Measurements from ENCODE around the gene FAM210B. TPM values are rescaled to one million over a fixed set of nuclear protein-coding genes. Genes with fewer than 3 reads are reported as not detected.

FAM210B gene
- total RNA-seq, 2 experiments from 2014 or later, result 7.5 to 8.2 TPM

DNA sequence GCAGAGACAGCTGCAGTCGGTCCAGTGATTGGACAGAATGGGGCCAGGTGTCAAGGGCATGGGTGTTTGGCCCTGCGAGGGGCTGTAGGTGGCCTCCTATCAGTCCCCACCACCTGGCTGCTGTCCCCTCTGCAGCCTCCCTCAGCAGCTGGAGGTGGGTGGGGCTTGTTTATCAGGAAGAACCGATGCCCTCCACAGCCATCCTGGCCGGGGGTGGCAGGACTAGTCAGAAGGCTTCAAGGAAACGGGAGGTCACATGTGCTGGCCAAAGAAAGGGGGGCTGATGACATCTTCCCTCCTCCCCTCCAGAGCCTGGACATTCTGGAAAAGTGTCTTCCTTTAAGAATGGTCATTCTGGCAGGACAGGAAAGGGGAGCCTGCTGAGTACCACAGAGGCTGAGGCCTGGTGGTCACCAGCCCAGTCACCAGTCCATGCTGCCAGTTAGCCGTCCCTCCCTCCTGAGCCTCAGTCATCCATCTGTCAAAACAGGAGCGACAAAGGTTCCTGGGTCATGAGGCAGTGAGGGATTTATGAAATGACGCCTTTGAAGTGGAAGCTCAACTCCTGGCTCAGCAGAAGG is 4.1 kb downstream of the FAM210B start:
- CTCF ChIA-PET, result interaction anchor here (0.6 kb wide), 1 partner anchor 1049 kb away, joined by 4 read pairs; no protein-coding TSS in a partner anchor
- no peaks in the 10 kb centered on the region for H3K27me3 Mint-ChIP-seq (ENCODE audit: low read depth)
- H3K27ac Mint-ChIP-seq, result no peak overlapping the region
- no peak overlapping the region for H3K4me3 Mint-ChIP-seq
- no peaks in the 10 kb centered on the region for H3K9me3 Mint-ChIP-seq
- peaks cover 16% of the 10 kb centered on the region for H3K4me1 Mint-ChIP-seq (ENCODE audit: low read depth)
- peaks cover 6% of the 10 kb centered on the region for H3K36me3 Mint-ChIP-seq (ENCODE audit: low read depth)
- intact Hi-C loops (cut with micrococcal nuclease), result no loop called here
- no peak for DNase-seq

DNA sequence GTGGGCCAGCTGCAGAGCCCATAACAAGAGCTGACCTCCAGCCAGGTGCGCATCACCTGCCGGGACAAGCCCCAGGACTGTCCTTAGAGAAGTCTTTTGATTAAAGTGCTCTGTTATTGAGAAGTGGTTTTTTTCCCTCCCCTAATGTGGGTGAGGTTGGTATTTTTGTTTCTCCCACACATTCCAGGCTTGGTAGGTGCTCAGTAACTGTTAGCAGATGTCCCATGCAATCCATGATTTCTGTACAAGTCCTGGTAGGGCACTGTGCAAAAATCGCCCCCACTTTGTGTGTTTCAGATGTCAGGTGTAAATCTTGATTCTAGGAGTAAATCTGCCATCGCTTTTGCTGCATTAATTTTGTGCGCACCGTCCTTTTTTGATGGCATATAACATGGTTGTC is 4.7 kb downstream of the FAM210B start:
- Mint-ChIP-seq H3K27me3 (ENCODE audit: low read depth) (no peaks in the 10 kb centered on the region), H3K36me3 (ENCODE audit: low read depth) (peaks cover 6% of the 10 kb centered on the region), H3K4me3 (no peak overlapping the region), H3K4me1 (ENCODE audit: low read depth) (peaks cover 16% of the 10 kb centered on the region), H3K27ac (no peak overlapping the region), H3K9me3 (no peaks in the 10 kb centered on the region)
- intact Hi-C loops (cut with micrococcal nuclease), result no loop called here
- no peak for DNase-seq
- CTCF ChIA-PET, result interaction anchor here (1.1 kb wide), 1 partner anchor 20 kb away, joined by 3 read pairs; no protein-coding TSS in a partner anchor

DNA sequence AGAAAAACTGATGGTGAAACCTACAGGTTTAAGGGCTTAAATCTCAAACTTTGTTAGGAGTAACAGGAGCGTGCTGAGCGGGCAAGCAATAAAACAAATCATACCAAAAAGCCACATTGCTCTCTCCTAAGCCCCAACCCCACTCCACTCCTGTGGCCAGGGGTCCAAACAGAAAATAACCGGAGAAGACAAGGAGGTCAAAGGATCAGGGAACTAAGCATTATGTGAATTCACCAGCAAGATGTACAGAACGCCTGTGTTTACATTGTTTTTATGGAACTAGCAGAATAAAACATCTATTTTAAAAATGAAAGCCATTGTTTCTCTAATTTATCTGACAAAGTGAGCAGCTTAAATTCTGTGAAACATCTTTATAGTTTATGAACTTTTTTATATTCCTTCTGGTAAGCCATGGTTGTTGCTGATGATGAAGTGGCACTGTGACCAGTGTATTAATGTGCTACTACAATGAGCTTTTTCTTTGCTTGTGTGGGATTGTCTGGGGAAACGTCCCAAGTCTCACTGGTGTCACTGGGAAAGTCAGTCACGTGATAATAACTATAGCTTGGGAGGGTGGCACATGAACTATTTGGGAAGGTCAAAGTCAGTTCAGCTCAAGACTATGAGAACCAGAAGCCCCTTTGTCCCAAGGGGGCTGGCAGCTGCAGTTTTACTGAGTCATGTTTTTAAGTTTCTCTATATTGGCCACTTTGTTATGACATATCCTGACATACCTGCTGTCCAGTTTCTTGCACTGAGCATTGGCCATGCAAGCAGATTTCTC is 9.8 kb downstream of the FAM210B start:
- intact Hi-C loops (cut with micrococcal nuclease), result no loop called here
- peaks cover 35% of the 10 kb centered on the region for H3K36me3 Mint-ChIP-seq (ENCODE audit: low read depth)
- H3K9me3 Mint-ChIP-seq, result no peaks in the 10 kb centered on the region
- no peak overlapping the region for H3K4me3 Mint-ChIP-seq
- H3K27me3 Mint-ChIP-seq (ENCODE audit: low read depth), result no peaks in the 10 kb centered on the region
- H3K27ac Mint-ChIP-seq, result no peak overlapping the region
- peaks cover 4% of the 10 kb centered on the region for H3K4me1 Mint-ChIP-seq (ENCODE audit: low read depth)
- CTCF ChIA-PET, result no interaction called here
- DNase-seq, result no peak

DNA sequence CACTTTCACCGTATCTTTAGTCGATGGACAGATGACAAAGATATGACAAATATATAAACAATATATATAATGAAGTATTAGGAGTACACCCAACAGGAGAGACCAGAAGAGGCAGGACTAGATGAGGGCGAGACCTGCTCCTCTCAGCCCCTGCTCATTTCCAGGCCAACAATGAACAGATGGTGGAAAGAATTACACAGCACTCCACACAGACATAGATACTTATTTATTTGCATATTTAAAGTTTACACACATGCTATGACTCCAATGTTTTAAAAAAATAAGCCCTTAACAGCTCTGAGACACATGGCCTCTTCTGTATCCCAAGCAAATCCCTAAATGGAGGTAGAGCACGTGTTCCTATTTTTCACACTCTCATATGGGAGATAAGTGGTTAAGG is 10.4 kb downstream of the FAM210B start:
- Mint-ChIP-seq H3K36me3 (ENCODE audit: low read depth) (peaks cover 37% of the 10 kb centered on the region), H3K27ac (no peak overlapping the region), H3K4me3 (no peak overlapping the region), H3K27me3 (ENCODE audit: low read depth) (no peaks in the 10 kb centered on the region), H3K9me3 (no peaks in the 10 kb centered on the region), H3K4me1 (ENCODE audit: low read depth) (peaks cover 4% of the 10 kb centered on the region)
- intact Hi-C loops (cut with micrococcal nuclease), result no loop called here
- no peak for DNase-seq
- CTCF ChIA-PET, result no interaction called here

DNA sequence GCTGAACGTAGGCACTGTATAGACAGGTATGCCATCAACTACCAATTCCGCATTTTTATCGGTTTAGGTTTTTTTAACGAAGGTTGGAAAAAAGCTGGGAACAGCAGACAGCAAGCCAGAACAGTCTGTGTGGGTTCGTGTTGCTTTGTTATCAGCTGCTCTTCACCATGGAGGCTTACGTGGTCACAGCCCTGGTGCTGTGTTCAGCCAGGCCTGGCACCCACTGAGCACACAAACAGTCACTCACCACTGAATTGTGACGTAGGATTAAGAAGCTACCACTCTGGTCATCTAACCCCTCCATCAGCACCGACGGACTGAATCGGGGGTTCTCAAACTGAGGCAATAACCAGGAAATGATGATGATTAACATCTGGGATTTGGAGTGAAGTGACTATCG is 13.2 kb downstream of the FAM210B start:
- H3K4me1 Mint-ChIP-seq (ENCODE audit: low read depth), result peaks cover 6% of the 10 kb centered on the region
- H3K9me3 Mint-ChIP-seq, result no peaks in the 10 kb centered on the region
- intact Hi-C loops (cut with micrococcal nuclease), result no loop called here
- H3K4me3 Mint-ChIP-seq, result no peak overlapping the region
- H3K27me3 Mint-ChIP-seq (ENCODE audit: low read depth), result no peaks in the 10 kb centered on the region
- DNase-seq, result no peak
- no peak overlapping the region for H3K27ac Mint-ChIP-seq
- CTCF ChIA-PET, result interaction anchor here (0.8 kb wide), 1 partner anchor 19 kb away, joined by 5 read pairs; no protein-coding TSS in a partner anchor
- H3K36me3 Mint-ChIP-seq (ENCODE audit: low read depth), result peaks cover 42% of the 10 kb centered on the region

DNA sequence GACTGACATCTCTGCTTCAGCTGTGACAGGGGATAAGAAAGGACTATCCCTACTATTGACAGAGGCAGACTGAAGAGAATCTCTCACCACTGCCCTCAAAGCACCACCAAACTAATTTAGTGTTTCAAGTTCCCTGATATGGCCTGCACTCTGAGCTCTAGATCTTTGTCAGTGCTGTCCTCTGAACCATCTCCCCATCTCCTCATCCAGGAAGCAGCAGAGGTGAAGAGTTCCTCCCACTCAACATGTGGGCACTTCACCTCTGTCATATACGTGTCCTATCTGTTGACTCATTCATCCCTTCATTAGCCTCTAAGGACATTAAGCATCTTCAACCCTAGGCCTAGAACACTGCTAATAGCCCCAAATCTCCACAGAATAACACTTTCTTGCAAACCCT is 14.1 kb downstream of the FAM210B start:
- Mint-ChIP-seq H3K4me1 (ENCODE audit: low read depth) (peaks cover 6% of the 10 kb centered on the region), H3K27me3 (ENCODE audit: low read depth) (no peaks in the 10 kb centered on the region), H3K27ac (no peak overlapping the region), H3K36me3 (ENCODE audit: low read depth) (peaks cover 49% of the 10 kb centered on the region), H3K4me3 (no peak overlapping the region), H3K9me3 (no peaks in the 10 kb centered on the region)
- intact Hi-C loops (cut with micrococcal nuclease), result no loop called here
- CTCF ChIA-PET, result interaction anchor here (0.8 kb wide), 1 partner anchor 20 kb away, joined by 5 read pairs; no protein-coding TSS in a partner anchor
- DNase-seq, result no peak

DNA sequence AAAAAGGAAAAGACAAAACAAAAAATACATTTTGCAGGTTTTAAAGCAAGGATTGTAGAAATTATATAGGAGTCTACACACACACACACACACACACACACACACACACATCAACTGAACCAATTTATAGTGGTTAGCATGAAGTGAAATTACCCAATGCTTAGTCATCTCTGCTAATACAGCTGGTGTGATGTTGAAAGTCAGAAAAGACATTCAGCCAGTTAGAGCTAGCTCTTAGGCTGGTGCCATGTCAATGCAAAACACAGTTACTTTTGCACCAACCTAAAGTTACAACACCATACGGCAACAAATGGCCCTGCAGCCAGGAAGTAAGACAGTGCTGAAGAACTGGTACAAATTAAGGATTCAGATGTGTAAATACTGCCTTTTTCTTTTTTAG is 15.2 kb downstream of the FAM210B start:
- Mint-ChIP-seq H3K27ac (no peak overlapping the region), H3K4me3 (no peak overlapping the region), H3K36me3 (ENCODE audit: low read depth) (peaks cover 58% of the 10 kb centered on the region), H3K4me1 (ENCODE audit: low read depth) (peaks cover 6% of the 10 kb centered on the region), H3K9me3 (no peaks in the 10 kb centered on the region), H3K27me3 (ENCODE audit: low read depth) (no peaks in the 10 kb centered on the region)
- CTCF ChIA-PET, result no interaction called here
- intact Hi-C loops (cut with micrococcal nuclease), result no loop called here
- DNase-seq, result peak; percentile 14

DNA sequence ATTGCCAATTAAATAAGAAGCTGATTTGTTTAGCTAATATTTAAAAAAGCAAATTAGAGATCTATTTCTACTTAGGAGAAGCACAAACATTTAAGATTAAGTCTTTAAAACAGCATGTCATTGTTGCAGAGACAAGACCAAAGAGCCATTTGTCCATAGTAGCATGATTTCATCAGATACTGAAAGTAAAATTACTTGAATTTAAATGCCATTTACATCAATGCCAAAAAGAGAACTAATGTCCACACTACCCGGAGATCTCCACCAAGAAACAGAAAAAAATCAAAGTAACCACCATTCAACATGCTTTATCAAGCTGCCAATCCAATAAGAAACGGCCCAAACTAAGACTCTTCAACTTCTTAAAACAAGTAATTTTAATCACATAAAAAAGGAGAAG is 17.6 kb downstream of the FAM210B start:
- CTCF ChIA-PET, result interaction anchor here (0.6 kb wide), 1 partner anchor 69 kb away, joined by 5 read pairs; no protein-coding TSS in a partner anchor
- intact Hi-C loops (cut with micrococcal nuclease), result no loop called here
- H3K36me3 Mint-ChIP-seq (ENCODE audit: low read depth), result peaks cover 55% of the 10 kb centered on the region

DNA sequence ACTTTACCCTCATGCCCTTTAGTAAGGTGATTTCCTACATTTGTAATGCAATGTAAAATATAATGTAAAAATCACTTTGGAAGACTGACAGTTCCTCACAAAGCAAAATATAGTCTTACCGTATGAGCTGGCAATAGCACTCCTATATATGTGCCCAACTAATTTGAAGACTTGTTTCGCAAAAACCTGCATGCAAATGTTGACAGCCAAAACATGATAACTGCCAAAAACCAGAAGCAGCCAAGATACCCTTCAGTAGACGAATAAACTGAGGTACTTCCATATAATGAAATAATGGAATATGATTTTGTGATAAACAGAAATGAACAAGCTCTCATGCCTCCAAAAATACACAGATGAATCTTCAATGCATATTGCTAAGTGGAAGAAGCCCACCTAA is 19.6 kb downstream of the FAM210B start:
- no peak overlapping the region for H3K4me3 Mint-ChIP-seq
- peaks cover 59% of the 10 kb centered on the region for H3K36me3 Mint-ChIP-seq (ENCODE audit: low read depth)
- CTCF ChIA-PET, result no interaction called here
- intact Hi-C loops (cut with micrococcal nuclease), result no loop called here
- no peak for DNase-seq
- H3K27ac Mint-ChIP-seq, result no peak overlapping the region
- peaks cover 2% of the 10 kb centered on the region for H3K4me1 Mint-ChIP-seq (ENCODE audit: low read depth)
- H3K9me3 Mint-ChIP-seq, result no peaks in the 10 kb centered on the region
- no peaks in the 10 kb centered on the region for H3K27me3 Mint-ChIP-seq (ENCODE audit: low read depth)

More for the DNA sequence above, 17.6 kb downstream of the FAM210B start:
- no peak overlapping the region for H3K27ac Mint-ChIP-seq
- no peaks in the 10 kb centered on the region for H3K27me3 Mint-ChIP-seq (ENCODE audit: low read depth)
- peaks cover 6% of the 10 kb centered on the region for H3K4me1 Mint-ChIP-seq (ENCODE audit: low read depth)
- H3K9me3 Mint-ChIP-seq, result no peaks in the 10 kb centered on the region
- DNase-seq, result no peak
- no peak overlapping the region for H3K4me3 Mint-ChIP-seq

DNA sequence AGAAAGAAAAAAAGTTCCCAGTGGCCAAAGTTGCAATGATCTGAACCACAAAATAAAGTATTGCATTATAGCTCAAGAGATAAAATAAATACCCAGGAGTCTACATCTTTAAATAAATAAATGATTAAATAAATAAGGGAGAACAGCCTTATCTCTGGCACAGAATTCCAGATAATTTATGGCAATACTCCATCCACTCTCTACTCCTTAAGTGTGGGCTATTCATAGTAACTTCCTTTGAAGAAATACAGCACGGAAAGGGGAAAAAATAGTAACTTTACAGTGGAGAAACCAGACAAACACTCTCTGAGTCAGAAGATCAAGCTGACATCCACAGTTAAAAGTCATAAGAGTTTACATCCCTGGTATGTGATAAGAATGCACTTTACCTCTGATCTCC is 21.6 kb downstream of the FAM210B start:
- H3K27ac Mint-ChIP-seq, result no peak overlapping the region

DNA sequence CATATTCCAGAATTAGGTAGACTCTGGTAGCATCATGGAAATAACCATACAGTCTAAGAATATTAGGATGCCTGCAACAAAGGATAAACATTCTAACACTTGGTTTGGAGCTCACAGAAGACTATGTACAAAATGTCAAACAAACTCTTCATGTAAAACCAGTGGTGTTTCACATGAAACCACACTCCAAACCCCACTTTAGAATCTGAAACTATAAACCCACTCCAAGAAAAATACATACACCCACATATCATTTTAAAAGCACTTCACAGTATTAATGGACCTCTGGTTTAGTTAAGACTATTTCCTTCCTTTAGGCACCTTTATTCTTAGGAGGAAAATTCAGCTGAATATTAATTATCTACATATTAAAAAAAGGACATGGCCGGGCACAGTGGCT is 22.7 kb downstream of the FAM210B start:
- intact Hi-C loops (cut with micrococcal nuclease), result no loop called here
- H3K9me3 Mint-ChIP-seq, result no peaks in the 10 kb centered on the region
- no peak overlapping the region for H3K27ac Mint-ChIP-seq
- CTCF ChIA-PET, result interaction anchor here (0.6 kb wide), 1 partner anchor 78 kb away, joined by 3 read pairs; no protein-coding TSS in a partner anchor
- no peak for DNase-seq
- peaks cover under 1% of the 10 kb centered on the region for H3K4me1 Mint-ChIP-seq (ENCODE audit: low read depth)
- H3K27me3 Mint-ChIP-seq (ENCODE audit: low read depth), result no peaks in the 10 kb centered on the region
- no peak overlapping the region for H3K4me3 Mint-ChIP-seq
- H3K36me3 Mint-ChIP-seq (ENCODE audit: low read depth), result peaks cover 62% of the 10 kb centered on the region

More for the DNA sequence above, 21.6 kb downstream of the FAM210B start:
- no peak overlapping the region for H3K4me3 Mint-ChIP-seq
- CTCF ChIA-PET, result no interaction called here
- no peaks in the 10 kb centered on the region for H3K9me3 Mint-ChIP-seq
- peaks cover 60% of the 10 kb centered on the region for H3K36me3 Mint-ChIP-seq (ENCODE audit: low read depth)
- H3K27me3 Mint-ChIP-seq (ENCODE audit: low read depth), result no peaks in the 10 kb centered on the region
- intact Hi-C loops (cut with micrococcal nuclease), result no loop called here
- H3K4me1 Mint-ChIP-seq (ENCODE audit: low read depth), result peaks cover 2% of the 10 kb centered on the region
- DNase-seq, result no peak

DNA sequence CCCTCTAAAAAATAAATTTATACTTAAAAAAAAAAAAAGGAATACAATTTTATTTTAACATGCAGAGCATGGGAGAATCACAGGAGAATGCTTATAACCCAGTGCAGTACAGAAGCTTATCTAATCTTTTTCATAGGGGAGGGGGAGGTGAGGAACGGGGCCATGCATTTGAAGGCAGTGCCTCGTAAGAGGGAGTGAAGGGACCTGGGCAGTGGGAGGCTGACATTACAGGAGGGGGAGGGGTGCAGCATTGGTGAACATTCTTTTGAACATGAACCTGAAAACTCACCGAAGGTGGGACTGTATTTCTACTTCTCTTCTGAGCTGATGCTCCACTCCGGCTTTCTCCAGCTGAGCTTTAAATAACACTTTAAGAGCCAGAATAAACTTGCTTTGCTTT is 23.9 kb downstream of the FAM210B start:
- Mint-ChIP-seq H3K27me3 (ENCODE audit: low read depth) (no peaks in the 10 kb centered on the region), H3K27ac (no peak overlapping the region), H3K4me1 (ENCODE audit: low read depth) (no peaks in the 10 kb centered on the region), H3K36me3 (ENCODE audit: low read depth) (peaks cover 62% of the 10 kb centered on the region), H3K4me3 (no peak overlapping the region), H3K9me3 (no peaks in the 10 kb centered on the region)
- DNase-seq, result no peak
- intact Hi-C loops (cut with micrococcal nuclease), result no loop called here
- CTCF ChIA-PET, result no interaction called here

DNA sequence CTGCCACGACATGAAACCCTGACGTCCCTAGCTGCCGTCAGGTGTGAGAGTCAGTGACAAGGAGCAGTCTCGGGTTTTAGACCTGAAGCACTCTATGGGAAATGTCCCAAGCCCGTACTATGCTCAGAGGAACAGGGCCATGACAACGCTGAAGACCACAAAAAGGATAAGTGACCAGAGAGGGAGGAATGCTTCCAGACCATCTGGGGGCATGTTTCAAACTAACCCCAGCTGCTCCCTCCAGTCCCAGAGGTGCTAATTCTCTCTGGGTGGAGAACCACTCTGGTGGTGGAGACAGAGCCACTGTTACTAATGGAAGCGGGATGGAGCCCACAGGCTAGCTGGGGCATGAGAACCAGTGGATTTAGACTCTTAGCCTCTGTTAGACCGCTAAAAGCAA is 24.6 kb downstream of the FAM210B start:
- H3K4me1 Mint-ChIP-seq (ENCODE audit: low read depth), result no peaks in the 10 kb centered on the region
- CTCF ChIA-PET, result no interaction called here
- H3K36me3 Mint-ChIP-seq (ENCODE audit: low read depth), result peaks cover 61% of the 10 kb centered on the region
- no peaks in the 10 kb centered on the region for H3K27me3 Mint-ChIP-seq (ENCODE audit: low read depth)
- no peaks in the 10 kb centered on the region for H3K9me3 Mint-ChIP-seq
- H3K27ac Mint-ChIP-seq, result no peak overlapping the region
- H3K4me3 Mint-ChIP-seq, result no peak overlapping the region
- intact Hi-C loops (cut with micrococcal nuclease), result no loop called here
- no peak for DNase-seq
